ENCODE measurements around the gene NHERF1. TPM values are rescaled to one million over a fixed set of nuclear protein-coding genes. Genes with fewer than 3 reads are reported as not detected.

Gene NHERF1
- total and polyA plus RNA-seq, 5 experiments from 2014 or later: 158 to 351 (median 277) TPM

DNA sequence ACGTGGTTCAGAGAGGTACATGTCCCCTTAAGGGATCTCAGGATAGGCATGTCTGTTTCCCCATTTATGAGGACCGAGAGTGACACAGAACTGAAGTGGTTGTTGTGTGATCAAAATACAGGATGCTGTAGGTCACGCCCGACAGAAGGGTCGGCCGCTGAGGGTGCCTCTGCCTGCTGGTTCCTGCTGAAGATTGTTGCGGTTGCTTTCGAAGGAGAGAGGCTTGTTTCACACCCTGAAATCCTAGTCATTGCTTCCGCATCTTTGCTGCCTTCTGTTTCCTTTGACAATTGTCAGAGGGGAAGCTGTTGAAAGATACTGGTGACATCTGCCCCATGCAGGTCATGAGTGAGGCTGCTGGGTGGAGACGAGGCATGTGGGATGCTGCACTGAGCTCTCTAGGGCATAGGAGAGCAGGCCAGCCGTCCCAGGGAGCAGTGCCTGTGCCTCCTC is 31.5 kb downstream of the NHERF1 start:
- ATAC-seq: peak; percentile 53 to 75
- peaks cover 33 to 82% (median 76%) of the 10 kb centered on the region in 4 donors for H3K4me1 Mint-ChIP-seq
- H3K36me3 Mint-ChIP-seq: peaks cover 0 to 10% (median 0%) of the 10 kb centered on the region in 3 donors
- H3K27me3 Mint-ChIP-seq: no peaks in the 10 kb centered on the region
- H3K27ac Mint-ChIP-seq: peak overlapping the region; percentile 86 to 98 (median 95)
- H3K4me3 Mint-ChIP-seq: peak overlapping the region; percentile 32 to 83 (median 74)
- POLR2A ChIA-PET: interaction anchor here (1.0 to 14.1 kb wide), 8 partner anchors 9 to 93 kb away, joined by 3 to 231 read pairs (median 10); partner anchors contain the start of genes FDXR and NHERF1
- DNase-seq: peak in 8 of 10 donors; percentile 39 to 81 (median 63)
- no peaks in the 10 kb centered on the region for H3K9me3 Mint-ChIP-seq

DNA sequence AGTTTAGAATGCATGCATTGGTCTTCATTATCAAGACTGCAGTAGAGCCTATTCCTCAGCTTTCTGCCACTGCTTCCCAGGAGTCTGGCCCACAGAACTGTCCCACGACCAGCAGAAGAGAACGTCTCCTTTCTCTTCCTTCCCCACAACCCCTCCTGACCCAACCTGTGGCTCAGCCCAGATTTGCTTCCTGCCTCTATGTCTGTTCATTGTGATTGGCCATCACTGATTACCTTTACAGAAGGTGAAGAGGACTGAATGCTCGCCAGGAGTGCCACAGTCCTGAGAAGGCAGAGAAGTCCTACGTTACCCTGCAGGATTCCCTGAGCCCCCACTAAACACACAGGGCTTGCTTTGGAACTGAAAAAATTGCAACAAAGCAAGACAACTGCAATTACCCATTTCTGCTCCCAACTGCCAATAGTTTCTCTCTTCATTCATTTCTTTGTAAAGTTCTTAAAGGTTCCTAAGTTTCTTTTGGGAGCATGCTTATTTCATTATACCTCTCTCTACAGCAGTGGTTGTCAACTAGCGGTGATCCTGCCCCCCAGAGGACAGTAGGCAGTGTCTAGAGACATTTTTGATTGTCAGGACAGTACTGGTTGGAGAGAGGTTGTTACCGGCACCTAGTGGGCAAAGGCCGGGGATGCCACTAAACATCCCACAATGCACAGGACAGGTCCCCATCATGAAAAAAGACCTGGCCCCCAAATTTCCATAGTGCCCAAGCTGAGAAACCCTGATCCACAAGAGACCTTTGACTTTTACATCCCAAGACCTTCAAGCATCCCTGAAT is 32.2 kb downstream of the NHERF1 start:
- H3K36me3 Mint-ChIP-seq: peaks cover 0 to 14% (median 0%) of the 10 kb centered on the region in 3 donors
- peak in 1 of 2 donors; percentile 20 for ATAC-seq
- peaks cover 31 to 83% (median 78%) of the 10 kb centered on the region in 4 donors for H3K4me1 Mint-ChIP-seq
- no peaks in the 10 kb centered on the region for H3K9me3 Mint-ChIP-seq
- peak overlapping the region; percentile 86 to 98 (median 95) for H3K27ac Mint-ChIP-seq
- peak overlapping the region; percentile 32 to 83 (median 70) for H3K4me3 Mint-ChIP-seq
- H3K27me3 Mint-ChIP-seq: no peaks in the 10 kb centered on the region
- peak in 1 of 10 donors; percentile 15 for DNase-seq
- POLR2A ChIA-PET: interaction anchor here (1.0 to 14.1 kb wide), 10 partner anchors 9 to 92 kb away, joined by 3 to 231 read pairs (median 8); partner anchors contain the start of genes FDXR and NHERF1

DNA sequence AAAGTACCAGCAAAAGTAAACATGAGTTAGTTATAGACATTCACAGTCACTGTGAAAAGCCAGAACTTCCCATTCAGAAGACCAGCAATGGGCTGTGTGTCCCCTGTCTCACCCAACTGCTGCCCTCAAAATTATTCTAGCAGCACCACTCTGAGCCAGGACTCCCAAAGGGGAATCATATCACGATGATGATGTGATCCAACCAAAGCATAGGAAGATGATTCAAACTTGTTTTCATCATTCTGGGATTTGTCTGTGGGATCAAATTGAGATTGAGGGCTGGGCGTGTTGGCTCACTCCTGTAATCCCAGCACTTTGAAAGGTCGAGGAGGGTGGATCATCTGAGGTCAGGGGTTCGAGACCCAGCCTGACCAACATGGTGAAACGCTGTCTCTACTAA is 34.1 kb downstream of the NHERF1 start:
- Mint-ChIP-seq H3K36me3 (peaks cover 0 to 17% (median 0%) of the 10 kb centered on the region in 3 donors), H3K27ac (peak overlapping the region; percentile 52 to 97 (median 83)), H3K27me3 (no peaks in the 10 kb centered on the region), H3K4me1 (peaks cover 29 to 81% (median 73%) of the 10 kb centered on the region in 4 donors), H3K9me3 (no peaks in the 10 kb centered on the region), H3K4me3 (no peak overlapping the region)
- POLR2A ChIA-PET: interaction anchor here (2.2 to 14.1 kb wide), 2 partner anchors 11 to 35 kb away, joined by 8 to 231 read pairs; partner anchors contain the start of gene NHERF1
- ATAC-seq (no peak), DNase-seq (no peak)

DNA sequence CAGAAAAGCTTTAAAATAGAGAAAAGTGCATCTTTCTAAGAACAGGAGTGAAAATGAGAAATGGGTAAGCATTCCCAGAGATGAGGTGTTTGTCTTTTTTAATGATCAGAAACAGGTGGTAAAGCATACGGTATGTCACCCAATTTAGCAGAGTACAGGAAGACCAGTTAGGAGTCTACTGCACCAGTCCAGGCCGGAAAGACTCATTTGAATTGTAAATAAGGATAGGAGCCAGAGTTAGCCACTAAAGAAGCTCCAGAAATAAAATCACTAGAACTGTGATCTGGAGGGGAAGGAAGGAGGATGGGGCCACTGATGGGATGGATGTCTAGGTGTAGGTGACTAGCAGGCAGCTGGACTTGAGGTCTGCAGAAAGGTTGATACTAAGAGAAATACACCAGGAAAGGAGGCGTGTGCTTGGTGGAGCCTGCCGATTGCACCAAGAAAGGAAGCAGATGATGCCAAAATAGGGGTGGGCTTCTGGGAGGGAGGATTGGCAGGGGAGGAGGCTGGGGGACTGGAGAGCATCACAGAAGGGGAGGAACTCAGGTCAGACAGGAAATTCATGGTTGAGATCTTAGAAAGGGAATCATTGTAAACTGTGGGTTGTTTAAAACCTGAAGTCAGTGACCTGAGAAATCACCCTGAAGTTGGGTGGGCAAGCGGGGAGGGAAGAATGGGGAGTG is 35.8 kb downstream of the NHERF1 start:
- H3K4me1 Mint-ChIP-seq: peaks cover 29 to 79% (median 68%) of the 10 kb centered on the region in 4 donors
- H3K4me3 Mint-ChIP-seq: peak overlapping the region in 6 of 10 donors; percentile 7 to 69 (median 20)

DNA sequence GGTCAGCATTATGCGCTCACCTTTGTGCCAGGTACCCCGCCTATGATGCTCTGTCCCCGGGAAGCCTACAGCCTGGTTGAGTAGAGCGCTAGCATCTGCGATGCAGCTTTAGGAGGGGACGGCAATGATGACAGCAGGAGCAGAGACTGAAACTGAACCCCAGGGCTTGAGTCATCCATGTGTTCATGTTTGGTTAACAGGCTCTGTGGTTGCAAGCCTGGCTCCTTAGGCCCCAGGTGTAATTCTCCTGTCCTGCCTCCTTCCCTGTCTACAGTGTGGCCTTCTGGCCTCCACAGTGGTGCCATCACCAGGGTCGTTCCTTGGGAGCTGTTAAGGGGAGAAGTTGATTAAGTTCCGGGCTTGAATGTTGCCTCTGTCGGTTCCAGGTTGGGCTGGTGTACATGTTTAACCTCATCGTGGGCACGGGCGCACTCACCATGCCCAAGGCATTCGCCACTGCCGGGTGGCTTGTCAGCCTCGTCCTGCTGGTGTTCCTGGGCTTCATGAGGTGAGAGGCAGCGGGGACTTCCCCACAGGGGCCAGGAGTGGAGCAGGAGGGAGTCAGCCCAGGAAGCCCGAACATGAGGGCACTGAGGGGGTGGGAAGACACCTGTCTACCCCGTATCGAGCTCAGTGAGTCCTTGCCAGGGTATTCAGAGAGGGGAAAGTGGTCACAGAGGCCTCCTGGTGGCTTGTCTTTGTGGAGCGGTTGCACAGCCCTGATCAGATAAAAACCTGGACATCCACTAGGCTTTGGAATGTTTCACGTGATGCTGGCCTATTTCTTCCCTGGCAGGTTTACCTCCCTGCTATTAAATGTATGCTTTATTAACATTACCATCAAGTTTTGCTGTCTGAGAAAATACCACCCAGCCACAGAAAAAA is 36.9 kb downstream of the NHERF1 start:
- Mint-ChIP-seq H3K4me1 (peaks cover 24 to 74% (median 63%) of the 10 kb centered on the region in 4 donors), H3K36me3 (peaks cover 0 to 23% (median 0%) of the 10 kb centered on the region in 3 donors), H3K27ac (peak overlapping the region; percentile 37 to 92 (median 88)), H3K9me3 (no peaks in the 10 kb centered on the region), H3K4me3 (peak overlapping the region in 4 of 10 donors; percentile 11 to 57 (median 21)), H3K27me3 (no peaks in the 10 kb centered on the region)
- ATAC-seq (peak in 1 of 2 donors; percentile 32), DNase-seq (no peak)
- POLR2A ChIA-PET: interaction anchor here (1.0 to 1.1 kb wide), 2 partner anchors 10 to 36 kb away, joined by 4 read pairs; no protein-coding TSS in a partner anchor

More for the DNA sequence above, 35.8 kb downstream of the NHERF1 start:
- no peak for DNase-seq
- H3K36me3 Mint-ChIP-seq: peaks cover 0 to 17% (median 0%) of the 10 kb centered on the region in 3 donors
- POLR2A ChIA-PET: interaction anchor here (0.7 kb wide), 1 partner anchor 44 kb away, joined by 3 read pairs; no protein-coding TSS in a partner anchor
- H3K27ac Mint-ChIP-seq: peak overlapping the region; percentile 37 to 92 (median 86)
- no peaks in the 10 kb centered on the region for H3K9me3 Mint-ChIP-seq
- no peaks in the 10 kb centered on the region for H3K27me3 Mint-ChIP-seq
- ATAC-seq: no peak

DNA sequence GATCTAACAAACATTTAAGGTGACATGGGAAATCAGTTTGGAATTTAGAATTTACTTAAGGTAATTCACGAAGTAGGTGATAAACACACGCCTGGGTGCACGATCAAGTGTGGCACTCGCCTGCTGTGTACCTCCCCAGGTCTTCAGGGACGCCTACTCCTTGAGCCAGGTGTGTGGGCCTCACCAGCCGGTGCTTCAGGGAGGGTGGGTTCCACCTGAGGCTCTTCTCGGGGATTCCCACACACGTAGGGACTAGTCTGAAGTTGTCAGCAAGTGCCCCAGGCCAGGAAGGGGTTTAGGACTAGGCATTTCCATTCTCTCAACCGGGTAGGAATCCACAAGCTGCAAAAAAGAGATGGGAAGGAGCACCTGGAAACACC is 37.5 kb downstream of the NHERF1 start:
- ATAC-seq: peak in 1 of 2 donors; percentile 29
- Mint-ChIP-seq H3K27ac (peak overlapping the region; percentile 56 to 95 (median 88)), H3K36me3 (peaks cover 0 to 29% (median 3%) of the 10 kb centered on the region in 3 donors), H3K27me3 (no peaks in the 10 kb centered on the region), H3K9me3 (no peaks in the 10 kb centered on the region), H3K4me3 (peak overlapping the region in 8 of 10 donors; percentile 4 to 74 (median 53)), H3K4me1 (peaks cover 29 to 74% (median 63%) of the 10 kb centered on the region in 4 donors)
- DNase-seq: no peak
- POLR2A ChIA-PET: interaction anchor here (1.0 to 1.1 kb wide), 2 partner anchors 11 to 37 kb away, joined by 4 read pairs; no protein-coding TSS in a partner anchor

DNA sequence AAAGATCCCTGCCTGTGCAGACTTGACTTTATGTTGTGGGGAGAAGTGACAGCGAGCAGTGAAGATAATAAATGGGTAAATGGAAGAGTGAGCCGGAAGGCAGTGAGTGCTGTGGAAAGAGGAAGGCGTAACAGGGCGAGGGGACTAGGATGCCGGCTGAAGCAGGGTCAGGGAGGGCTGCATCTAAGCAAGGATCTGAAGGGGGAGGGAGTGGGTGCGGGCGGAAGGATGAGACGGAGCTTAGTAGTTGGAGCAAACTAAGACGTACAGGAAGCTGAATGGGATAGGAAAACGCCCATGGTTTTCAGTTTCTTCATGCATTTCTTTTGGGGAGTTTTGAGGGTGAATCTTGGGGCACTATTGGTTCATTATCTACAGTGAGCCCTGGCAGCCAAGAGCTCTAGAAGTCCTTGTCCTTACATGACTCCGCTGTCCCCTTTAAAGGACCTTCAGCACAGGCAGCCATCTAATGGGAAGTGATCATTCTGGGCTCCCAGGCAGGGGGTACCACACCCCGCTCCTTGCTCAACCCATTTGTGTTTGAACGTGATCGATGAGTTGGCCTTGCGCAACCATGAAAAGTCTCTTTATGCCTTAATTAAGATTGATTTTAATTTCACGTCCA is 38.1 kb downstream of the NHERF1 start:
- Mint-ChIP-seq H3K27ac (peak overlapping the region; percentile 36 to 95 (median 88)), H3K9me3 (no peaks in the 10 kb centered on the region), H3K4me1 (peaks cover 31 to 72% (median 62%) of the 10 kb centered on the region in 4 donors), H3K4me3 (peak overlapping the region; percentile 4 to 74 (median 46)), H3K27me3 (no peaks in the 10 kb centered on the region), H3K36me3 (peaks cover 0 to 31% (median 4%) of the 10 kb centered on the region in 3 donors)
- POLR2A ChIA-PET: interaction anchor here (2.2 kb wide), 1 partner anchor 10 kb away, joined by 8 read pairs; the partner anchor contains the start of gene NAT9
- DNase-seq (peak in 1 of 10 donors; percentile 19), ATAC-seq (peak in 1 of 2 donors; percentile 47)

DNA sequence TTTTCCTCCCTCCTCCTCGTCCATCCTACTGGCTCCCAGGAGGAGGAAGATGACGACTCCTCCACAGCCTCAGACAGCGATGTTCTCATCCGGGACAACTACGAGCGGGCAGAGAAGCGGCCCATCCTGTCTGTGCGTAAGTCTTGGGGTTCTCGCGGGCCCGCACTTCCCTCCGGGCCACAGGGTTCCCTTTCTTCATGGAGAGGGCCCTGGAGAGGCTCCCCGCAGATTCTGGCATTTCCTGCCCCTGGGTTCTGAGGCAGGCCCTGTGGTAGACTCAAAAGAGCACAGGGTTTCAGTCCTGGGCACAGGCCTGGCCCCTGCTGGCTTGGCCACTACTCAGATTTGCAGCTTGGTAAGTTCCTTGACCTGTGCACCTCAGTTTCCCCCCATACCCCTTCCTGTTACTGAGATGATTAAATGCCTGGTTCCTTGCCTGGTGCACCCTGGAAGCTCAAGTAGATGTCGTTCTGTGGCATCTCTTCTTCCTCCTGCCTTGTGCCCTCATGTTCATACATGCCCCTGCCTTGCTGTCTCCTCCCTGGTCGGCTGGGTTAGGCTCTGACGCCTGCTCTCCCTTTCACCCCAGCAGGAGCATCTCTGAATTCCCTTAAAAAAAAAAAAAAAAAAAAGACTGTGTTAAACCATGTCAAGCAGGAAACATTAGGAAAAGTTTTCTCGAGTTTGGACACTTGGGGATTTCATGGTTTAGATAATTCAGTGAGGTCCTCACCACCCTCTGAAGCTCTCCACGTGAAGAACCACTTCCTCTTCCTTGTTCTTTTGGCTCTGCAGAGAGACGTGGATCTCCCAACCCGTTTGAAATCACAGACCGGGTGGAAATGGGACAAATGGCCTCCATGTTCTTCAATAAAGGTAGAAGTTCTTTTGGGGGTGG is 42.0 kb downstream of the NHERF1 start:
- Mint-ChIP-seq H3K27me3 (no peaks in the 10 kb centered on the region), H3K36me3 (peaks cover 0 to 43% (median 16%) of the 10 kb centered on the region in 3 donors), H3K9me3 (no peaks in the 10 kb centered on the region), H3K4me3 (peak overlapping the region in 9 of 10 donors; percentile 19 to 73 (median 62)), H3K27ac (peak overlapping the region; percentile 53 to 85 (median 74)), H3K4me1 (peaks cover 18 to 50% (median 38%) of the 10 kb centered on the region in 4 donors)
- POLR2A ChIA-PET: interaction anchor here (0.7 to 2.7 kb wide), 21 partner anchors 9 to 397 kb away, joined by 3 to 23 read pairs (median 6); partner anchors contain the start of genes FDXR, NAT9 and NHERF1
- DNase-seq (no peak), ATAC-seq (peak; percentile 23 to 45)

DNA sequence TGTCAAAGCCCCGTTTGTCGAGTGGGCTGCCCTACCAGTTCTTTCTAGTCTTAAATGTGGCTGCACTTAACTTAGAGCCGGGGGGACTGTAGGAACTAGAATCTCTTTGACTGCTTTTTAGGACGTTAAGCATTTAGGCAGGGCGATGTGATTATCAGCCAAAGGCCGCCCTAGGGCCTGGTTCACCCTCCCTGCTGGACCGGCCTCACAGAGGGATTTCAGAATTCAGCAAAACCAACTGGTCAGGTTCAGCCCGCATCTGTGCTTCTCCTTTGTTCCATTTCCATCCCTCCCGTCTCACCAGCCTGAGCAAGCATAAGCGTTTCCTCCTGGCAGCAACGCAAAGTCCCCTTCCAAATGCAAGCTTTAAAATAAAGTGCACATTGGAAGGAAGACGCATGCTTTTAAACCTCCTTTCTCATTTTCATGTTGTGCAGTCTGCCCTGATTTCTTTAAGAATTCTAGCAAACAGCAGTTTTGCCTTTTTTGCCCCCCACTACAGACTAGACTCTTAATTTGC is 44.2 kb downstream of the NHERF1 start:
- peaks cover 0 to 55% (median 23%) of the 10 kb centered on the region in 3 donors for H3K36me3 Mint-ChIP-seq
- POLR2A ChIA-PET: interaction anchor here (0.8 kb wide), 1 partner anchor 13 kb away, joined by 3 read pairs; no protein-coding TSS in a partner anchor

More for the DNA sequence above, 44.2 kb downstream of the NHERF1 start:
- H3K9me3 Mint-ChIP-seq: no peaks in the 10 kb centered on the region
- no peak for ATAC-seq
- H3K4me3 Mint-ChIP-seq: no peak overlapping the region
- DNase-seq: no peak
- no peaks in the 10 kb centered on the region for H3K27me3 Mint-ChIP-seq
- H3K27ac Mint-ChIP-seq: peak overlapping the region in 1 of 10 donors; percentile 36
- peaks cover 14 to 36% (median 29%) of the 10 kb centered on the region in 4 donors for H3K4me1 Mint-ChIP-seq
